C4-2B (cell line): Measurements from ENCODE around the gene SELP.
"Not testable (repeated sequence)": the region's sequence is repeated elsewhere in the genome, so short reads cannot be mapped to it uniquely, and the experiment has no call there.

Experiments used
- H3K27ac ChIP-seq: fragments of 450-650 bp; 2 replicates; pipeline ENCODE4 v1.5.1; 2017
- CTCF ChIP-seq: fragments of 450-650 bp; conservative IDR thresholded peaks from 2 replicates; pipeline ENCODE4 v1.5.1; 2017; ENCODE audit warnings: mild to moderate bottlenecking
- ZFX ChIP-seq: fragments of 450-650 bp; IDR thresholded peaks from 2 replicates; pipeline ENCODE4 v1.6.1; 2017

SELP gene

DNA sequence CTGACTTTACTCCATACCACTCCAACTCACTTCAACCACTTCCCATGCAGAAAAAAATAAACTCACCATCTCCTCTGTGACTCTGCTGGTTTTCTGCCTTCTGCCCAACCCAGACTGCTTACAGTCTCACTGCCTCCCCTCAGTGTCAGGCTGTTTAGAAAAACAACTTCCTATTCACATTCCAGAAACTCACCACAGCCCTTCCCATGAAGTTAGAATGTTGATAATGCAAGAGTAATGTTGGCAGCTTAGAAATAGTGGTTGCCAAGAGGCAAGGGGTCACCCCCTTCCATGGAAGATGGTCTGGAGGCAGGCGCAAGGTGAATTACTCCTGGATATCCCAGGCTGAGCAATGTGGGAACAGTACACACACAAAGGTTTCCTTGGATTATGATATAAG, at the start of gene SELP:
Gene SELP, minus strand, starts transcription at position 119 of the 400 bp plus-strand sequence. Its CDS starts 50 bp downstream, at position 69.
- H3K27ac ChIP-seq, result no peak within 1 kb of the TSS
- TF ChIP-seq ZFX, result no peak

DNA sequence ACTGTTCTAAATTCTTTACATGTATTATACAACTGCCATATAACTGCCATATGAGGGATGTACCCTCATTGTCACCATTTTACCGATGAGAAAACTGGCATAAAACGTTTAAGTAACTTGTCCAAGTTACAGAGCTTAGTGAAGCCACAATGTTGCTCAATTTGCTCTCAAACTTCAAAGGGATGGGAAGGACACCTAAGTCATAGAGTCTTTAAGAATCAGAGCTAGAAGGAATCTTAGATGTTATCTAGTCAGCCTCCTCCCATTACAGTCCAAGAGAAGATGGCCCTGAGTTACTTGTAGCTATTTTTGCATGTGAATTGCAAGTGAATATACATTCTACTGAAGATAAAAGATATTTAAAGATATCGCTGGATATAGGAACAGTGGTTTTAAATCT, 49.8 kb upstream of the SELP start:
- TF ChIP-seq ZFX, result no peak
- TF ChIP-seq CTCF, result no peak
- no peak overlapping the region for H3K27ac ChIP-seq

GRCh38 chr1:169676001-169676400, 46.1 kb upstream of the SELP start:
- no peak overlapping the region for H3K27ac ChIP-seq
- TF ChIP-seq CTCF, result no peak
- TF ChIP-seq ZFX, result no peak

GRCh38 chr1:169670836-169671235, 40.9 kb upstream of the SELP start:
- TF ChIP-seq CTCF (no peak), ZFX (no peak)
- H3K27ac ChIP-seq, result no peak overlapping the region

DNA sequence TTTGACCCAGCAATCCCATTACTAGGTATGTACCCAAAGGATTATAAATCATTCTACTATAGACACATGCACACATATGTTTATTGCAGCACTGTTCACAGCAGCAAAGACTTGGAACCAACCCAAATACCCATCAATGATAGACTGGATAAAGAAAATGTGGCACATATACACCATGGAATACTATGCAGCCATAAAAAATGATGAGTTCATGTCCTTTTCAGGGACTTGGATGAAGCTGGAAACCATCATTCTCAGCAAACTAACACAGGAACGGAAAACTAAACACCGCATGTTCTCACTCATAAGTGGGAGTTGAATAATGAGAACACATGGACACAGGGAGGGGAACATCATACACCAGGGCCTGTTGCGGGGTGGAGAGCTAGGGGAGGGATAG, 40.3 kb upstream of the SELP start:
- not testable (repeated sequence) for H3K27ac ChIP-seq

DNA sequence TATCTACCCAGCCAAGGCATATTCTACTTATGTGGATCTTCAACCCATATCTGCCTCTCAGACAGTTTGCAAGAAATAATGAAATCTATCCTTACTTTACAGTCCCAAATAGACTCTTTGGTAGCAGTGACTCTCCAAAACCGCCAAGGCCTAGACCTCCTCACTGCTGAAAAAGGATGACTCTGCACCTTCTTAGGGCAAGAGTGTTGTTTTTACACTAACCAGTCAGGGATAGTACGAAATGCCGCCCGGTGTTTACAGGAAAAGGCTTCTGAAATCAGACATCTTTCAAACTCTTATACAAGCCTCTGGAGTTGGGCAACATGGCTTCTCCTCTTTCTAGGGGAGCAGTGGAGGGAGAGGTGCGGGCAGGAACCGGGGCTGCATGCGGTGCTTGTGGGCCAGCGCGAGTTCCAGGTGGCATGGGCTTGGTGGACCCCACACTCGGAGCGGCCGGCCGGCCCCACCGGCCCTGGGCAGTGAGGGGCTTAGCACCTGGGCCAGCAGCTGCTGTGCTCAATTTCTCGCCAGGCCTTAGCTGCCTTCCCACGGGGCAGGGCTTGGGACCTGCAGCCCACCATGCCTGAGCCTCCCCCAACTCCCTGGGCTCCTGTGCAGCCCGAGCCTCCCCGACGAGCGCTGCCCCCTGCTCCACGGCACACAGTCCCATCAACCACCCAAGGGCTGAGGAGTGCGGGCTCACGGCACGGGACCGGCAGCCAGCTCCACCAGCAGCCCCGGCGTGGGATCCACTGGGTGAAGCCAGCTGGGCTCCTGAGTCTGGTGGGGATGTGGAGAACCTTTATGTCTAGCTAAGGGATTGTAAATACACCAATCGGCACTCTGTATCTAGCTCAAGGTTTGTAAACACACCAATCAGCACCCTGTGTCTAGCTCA, 38.0 kb upstream of the SELP start:
- H3K27ac ChIP-seq, result not testable (repeated sequence)

- not testable (repeated sequence) for H3K27ac ChIP-seq
Measured at GRCh38 chr1:169667227-169667639, 37.3 kb upstream of the SELP start.

DNA sequence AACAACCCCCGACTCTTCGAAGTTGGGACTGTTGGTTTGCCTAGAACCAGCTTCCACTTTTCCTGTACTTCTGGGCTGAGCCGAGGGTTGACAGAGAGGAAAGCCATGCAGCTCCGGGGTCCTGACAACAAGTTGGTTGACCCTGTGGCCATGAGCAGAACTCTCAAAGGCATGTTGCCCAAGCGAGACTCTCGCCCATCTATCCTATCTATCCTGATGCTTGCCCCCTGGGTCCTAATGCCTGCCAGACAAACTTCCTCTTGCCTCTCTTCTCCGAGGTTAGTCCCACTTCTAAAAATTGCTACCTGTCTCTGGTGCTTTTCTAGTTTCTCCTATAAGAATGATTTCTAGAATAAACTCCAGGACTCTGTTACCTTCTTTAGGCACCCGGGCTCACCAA, 32.8 kb upstream of the SELP start:
- not testable (repeated sequence) for H3K27ac ChIP-seq

DNA sequence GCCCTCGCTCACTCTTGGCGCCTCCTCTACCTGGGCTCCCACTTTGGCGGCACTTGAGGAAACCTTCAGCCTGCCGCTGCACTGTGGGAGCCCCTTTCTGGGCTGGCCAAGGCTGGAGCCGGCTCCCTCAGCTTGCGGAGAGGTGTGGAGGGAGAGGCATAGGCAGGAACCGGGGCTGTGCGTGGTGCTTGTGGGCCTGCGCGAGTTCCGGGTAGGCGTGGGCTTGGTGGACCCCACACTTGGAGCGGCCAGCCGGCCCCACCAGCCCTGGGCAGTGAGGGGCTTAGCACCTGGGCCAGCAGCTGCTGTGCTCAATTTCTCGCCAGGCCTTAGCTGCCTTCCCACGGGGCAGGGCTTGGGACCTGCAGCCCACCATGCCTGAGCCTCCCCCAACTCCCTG, 31.1 kb upstream of the SELP start:
- H3K27ac ChIP-seq, result not testable (repeated sequence)

DNA sequence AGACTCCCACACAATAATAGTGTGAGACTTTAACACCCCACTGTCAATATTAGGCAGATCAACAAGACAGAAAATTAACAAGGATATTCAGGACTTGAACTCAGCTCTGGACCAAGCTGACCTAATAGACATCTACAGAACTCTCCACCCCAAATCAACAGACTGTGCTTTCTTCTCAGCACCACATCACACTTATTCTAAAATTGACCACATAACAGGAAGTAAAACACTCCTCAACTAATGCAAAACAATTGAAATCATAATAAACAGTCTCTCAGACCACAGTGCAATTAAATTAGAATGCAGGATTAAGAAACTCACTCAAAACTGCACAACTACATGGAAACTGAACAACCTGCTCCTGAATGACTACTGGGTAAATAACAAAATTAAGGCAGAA, 28.9 kb upstream of the SELP start:
- not testable (repeated sequence) for H3K27ac ChIP-seq

DNA sequence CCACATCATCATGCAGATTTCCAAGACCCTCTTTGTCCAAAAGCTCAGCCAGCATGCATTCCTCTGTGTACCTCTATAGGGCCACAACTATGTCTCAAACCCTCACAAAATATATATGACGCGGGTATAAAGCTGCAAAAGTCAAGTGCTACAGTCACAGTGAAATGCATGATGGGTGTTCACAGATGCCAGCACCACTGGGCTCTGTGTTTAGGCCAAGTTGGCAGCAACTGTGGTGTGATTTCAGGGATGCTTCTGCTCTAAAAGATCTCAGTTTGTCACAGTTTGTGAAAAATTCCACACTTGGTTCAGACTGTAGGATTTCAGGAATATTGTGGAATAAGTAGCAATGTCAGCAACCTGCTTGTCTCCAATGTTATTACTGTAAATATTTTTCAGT, 23.9 kb upstream of the SELP start:
- TF ChIP-seq ZFX, result no peak
- TF ChIP-seq CTCF, result no peak
- H3K27ac ChIP-seq, result no peak overlapping the region
